GM18907 (cell line): ENCODE data around the gene EIF3C.
"Not testable (repeated sequence)": the region's sequence is repeated elsewhere in the genome, so short reads cannot be mapped to it uniquely, and the experiment has no call there.

ENCODE experiments used
- ATAC-seq: cut with Tn5 transposase; IDR thresholded peaks from one replicate; pipeline ENCODE4 v1.9.1; 2021; ENCODE audit warnings: mild to moderate bottlenecking, moderate library complexity; ENCODE audit not compliant: unreplicated experiment

EIF3C gene

DNA sequence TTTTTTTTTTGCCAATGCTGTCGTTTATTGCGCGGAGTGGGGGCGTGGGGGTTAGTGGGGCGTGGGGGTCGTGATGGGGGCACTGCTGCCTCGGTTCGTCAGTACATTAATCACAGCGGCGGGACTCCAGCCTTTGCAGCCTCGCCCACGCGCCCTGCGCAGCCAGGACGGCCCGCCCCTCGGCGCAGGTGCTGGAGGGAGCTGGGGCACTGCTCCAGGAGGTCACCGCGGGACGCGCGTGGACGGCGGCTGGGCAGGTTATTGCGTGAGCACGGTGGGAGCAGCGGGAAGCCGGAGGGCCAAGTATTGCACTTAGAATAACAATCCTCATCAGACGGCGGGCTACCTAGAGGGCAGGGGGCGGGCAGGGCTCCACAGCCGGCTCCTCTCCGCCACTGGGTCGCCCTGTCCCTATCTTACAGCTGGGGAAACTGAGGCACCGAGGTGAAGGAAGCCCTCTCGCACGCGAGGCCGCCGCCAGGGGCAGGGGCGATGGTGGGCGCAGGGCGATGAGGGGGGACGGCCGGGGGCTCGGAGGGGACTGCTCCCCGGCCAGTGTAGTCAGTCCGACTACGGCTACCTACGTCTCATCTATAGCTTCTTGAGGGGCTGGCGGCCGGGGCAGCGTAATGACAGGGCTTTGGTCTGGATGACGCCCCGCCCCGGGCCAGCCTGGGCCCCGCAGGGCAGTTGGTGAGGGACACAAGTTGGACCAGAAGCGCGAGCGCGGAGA lies 35.5 kb downstream of the EIF3C start:
- ATAC-seq, result not testable (repeated sequence)

DNA sequence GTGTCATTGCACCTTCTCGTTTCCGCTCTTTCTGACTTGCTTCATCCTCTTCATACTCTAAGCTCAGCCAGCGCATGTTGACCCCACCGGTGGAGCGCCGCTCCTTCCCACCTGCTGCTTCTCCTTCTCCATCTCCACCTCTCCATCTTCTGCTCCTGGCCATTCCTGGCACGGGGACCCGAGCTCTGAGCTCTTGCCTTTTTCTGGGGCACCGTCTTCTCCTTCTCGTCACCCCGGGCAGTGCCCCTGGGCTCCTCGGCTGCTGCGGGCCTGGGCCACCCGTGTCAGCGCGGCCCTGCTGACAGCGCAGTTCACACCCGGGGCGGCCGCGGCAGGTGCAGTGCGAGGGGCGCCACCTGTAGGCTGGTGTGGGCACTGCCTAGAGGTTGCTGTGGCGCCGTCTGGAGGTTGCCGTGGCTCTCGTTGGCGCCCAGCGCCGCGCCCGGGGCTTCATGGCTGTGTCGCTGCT lies 38.8 kb downstream of the EIF3C start:
- peak; percentile 94 for ATAC-seq

DNA sequence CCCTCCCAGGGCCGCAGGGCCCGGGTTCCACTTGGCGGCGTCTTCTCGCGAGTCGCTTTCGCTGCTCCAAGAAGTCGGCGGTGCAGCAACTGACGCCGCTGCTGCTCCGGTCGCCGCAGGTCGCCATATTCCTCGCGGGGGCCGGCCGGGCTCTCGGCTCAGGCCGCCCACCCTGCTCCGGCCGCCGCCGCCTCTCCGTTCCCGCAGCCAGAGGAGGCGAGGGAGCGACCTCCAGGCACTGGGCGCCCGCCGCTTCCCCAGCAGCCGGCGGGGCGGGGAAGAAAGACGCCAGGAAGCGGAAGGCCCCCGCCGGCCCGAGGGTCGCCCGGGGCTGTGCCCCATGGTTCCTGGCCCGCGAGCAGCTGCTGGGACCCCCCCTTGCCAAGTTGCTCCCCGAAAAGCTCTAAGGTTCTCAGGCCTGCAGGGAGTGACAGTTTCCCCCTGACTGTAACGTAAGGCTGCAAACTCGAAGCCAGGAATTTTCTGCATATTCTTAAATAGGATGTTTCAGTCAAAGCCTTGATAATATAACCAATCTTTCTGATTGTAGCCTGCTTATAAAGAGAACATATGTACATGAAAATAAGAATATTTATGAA lies 39.3 kb downstream of the EIF3C start:
- peak; percentile 38 for ATAC-seq

DNA sequence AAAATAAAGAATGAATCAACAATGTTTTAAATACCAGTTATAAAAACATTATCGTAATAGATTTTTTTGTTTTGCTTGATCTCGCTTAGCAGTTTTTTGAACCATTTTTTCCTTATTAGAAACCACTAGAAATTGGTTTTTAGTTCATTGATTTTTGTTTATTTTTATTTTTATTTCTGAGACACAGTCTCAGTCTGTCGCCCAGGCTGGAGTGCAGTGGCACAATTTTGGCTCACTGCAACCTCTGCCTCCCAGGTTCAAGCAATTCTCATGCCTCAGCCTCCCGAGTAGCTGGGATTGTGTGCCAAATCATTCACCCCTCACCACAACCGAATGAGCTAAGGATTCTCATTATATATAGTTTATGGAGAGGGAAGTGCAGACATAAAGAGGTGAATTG lies 40.2 kb downstream of the EIF3C start, which contains the start of gene NPIPB9:
TSS of gene NPIPB9 (plus strand) at position 301 of the 400 bp plus-strand sequence.
- ATAC-seq, result not testable (repeated sequence)

DNA sequence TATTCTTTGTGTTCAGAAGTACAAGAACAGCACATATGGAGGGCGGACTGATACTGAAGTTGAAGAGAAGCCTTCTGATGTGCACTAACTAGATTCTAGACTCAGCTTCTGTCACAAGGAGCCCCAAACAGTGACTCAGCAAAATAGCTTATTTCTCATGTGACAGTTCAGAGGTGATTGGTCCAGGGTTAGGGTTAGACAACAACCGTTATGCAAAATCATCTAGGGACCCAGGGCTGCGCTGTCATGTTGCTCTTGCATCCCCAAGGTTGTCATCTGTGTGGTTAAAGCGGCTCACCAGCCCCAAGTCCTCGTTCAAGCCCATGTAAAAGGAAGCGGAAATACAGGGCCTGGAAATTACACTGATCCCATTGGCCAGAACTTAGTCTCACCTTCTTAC lies 70.4 kb downstream of the EIF3C start:
- not testable (repeated sequence) for ATAC-seq

DNA sequence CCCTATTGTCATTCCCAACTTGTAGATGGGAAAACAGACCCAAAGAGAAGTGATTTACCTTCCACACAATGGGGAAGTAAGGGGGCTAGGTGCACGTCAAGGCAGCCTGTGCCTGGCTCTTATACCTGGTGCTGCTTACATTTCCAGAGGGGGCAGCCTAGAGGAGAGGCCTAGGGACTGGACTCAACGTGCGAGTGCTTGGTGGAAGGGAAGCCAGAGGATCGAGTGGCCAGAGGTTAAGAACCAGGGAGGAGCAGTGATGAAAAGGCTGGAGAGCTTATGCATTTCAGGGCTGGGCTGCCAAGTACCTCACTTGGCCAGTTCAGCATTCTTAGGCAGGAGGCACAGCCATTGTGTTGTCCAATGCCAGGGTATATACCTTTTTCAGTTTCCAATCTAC lies 71.1 kb downstream of the EIF3C start:
- ATAC-seq, result not testable (repeated sequence)
